MM.1S (cell line): Measurements from ENCODE around the gene SUCNR1.

Source experiments
- DNase-seq: peaks from one replicate; pipeline ENCODE4 v3.0.0-alpha.2; 2015
- H2AFZ ChIP-seq: fragments of 300-600 bp; sonication (generic); 2 replicates; pipeline ENCODE4 v1.6.0; 2016; ENCODE audit warnings: antibody characterized with exemption, low read length
- H3F3A ChIP-seq: fragments of 300-600 bp; sonication (generic); 2 replicates; pipeline ENCODE4 v1.6.1; 2016; ENCODE audit warnings: mild to moderate bottlenecking, antibody characterized with exemption, low read length, moderate library complexity, mixed read lengths; ENCODE audit not compliant: insufficient read depth
- H3K27ac ChIP-seq: fragments of 300-600 bp; sonication (generic); 2 replicates; pipeline ENCODE4 v1.5.1; 2016; ENCODE audit warnings: mild to moderate bottlenecking, low read length
- H3K27me3 ChIP-seq: fragments of 300-600 bp; sonication (generic); replicated peaks from 2 replicates; pipeline ENCODE4 v1.6.0; 2016; ENCODE audit warnings: low read length; ENCODE audit not compliant: insufficient read depth
- H3K36me3 ChIP-seq: fragments of 300-600 bp; sonication (generic); replicated peaks from 2 replicates; pipeline ENCODE4 v1.6.1; 2016; ENCODE audit warnings: mild to moderate bottlenecking, low read length, mixed read lengths; ENCODE audit not compliant: insufficient read depth
- H3K4me1 ChIP-seq: fragments of 300-600 bp; sonication (generic); 2 replicates; pipeline ENCODE4 v1.6.1; 2016; ENCODE audit warnings: low read length, mixed read lengths
- H3K4me2 ChIP-seq: fragments of 300-600 bp; sonication (generic); 2 replicates; pipeline ENCODE4 v1.6.0; 2016; ENCODE audit warnings: low read depth, low read length
- H3K4me3 ChIP-seq: fragments of 300-600 bp; sonication (generic); 2 replicates; pipeline ENCODE4 v1.5.1; 2016; ENCODE audit warnings: low read length, mixed read lengths
- H3K79me2 ChIP-seq: fragments of 300-600 bp; sonication (generic); 2 replicates; pipeline ENCODE4 v1.6.1; 2016; ENCODE audit warnings: mixed run types, low read length, mixed read lengths
- H3K9ac ChIP-seq: fragments of 300-600 bp; sonication (generic); 2 replicates; pipeline ENCODE4 v1.6.1; 2016; ENCODE audit warnings: low read length, mixed read lengths
- H3K9me2 ChIP-seq: fragments of 300-600 bp; sonication (generic); replicated peaks from 2 replicates; pipeline ENCODE4 v1.6.1; 2016; ENCODE audit warnings: mild to moderate bottlenecking, low read length, mixed read lengths; ENCODE audit not compliant: insufficient read depth
- H3K9me3 ChIP-seq: fragments of 300-600 bp; sonication (generic); replicated peaks from 2 replicates; pipeline ENCODE4 v1.6.1; 2016; ENCODE audit warnings: mild to moderate bottlenecking, low read length, mixed read lengths; ENCODE audit not compliant: insufficient read depth
- H4K20me1 ChIP-seq: fragments of 300-600 bp; sonication (generic); 2 replicates; pipeline ENCODE4 v1.6.1; 2016; ENCODE audit warnings: mild to moderate bottlenecking, low read length, moderate library complexity, mixed read lengths; ENCODE audit not compliant: insufficient read depth
- CTCF ChIP-seq: fragments of 300-600 bp; sonication (generic); IDR thresholded peaks from 2 replicates; pipeline ENCODE4 v1.5.1; 2016; ENCODE audit warnings: antibody characterized with exemption, low read length, mixed read lengths
- EZH2 ChIP-seq: fragments of 300-600 bp; sonication (generic); optimal IDR thresholded peaks from 2 replicates; pipeline ENCODE3; 2017; ENCODE audit warnings: low read depth, mild to moderate bottlenecking, antibody characterized with exemption, low read length, mixed read lengths
- EZH2phosphoT487 ChIP-seq: fragments of 300-600 bp; sonication (generic); IDR thresholded peaks from 2 replicates; pipeline ENCODE4 v1.6.1; 2018; ENCODE audit warnings: antibody characterized with exemption, low read length

The SUCNR1 gene

GRCh38 chr3:151919030-151919328 lies 45.5 kb downstream of the SUCNR1 start:
- Histone ChIP-seq H3K27ac (no peak overlapping the region), H3K79me2 (no peaks in the 10 kb centered on the region), H3K4me3 (no peak overlapping the region), H3K9me3 (no peaks in the 10 kb centered on the region), H3F3A (no peaks in the 10 kb centered on the region), H2AFZ (no peak overlapping the region), H3K4me1 (no peaks in the 10 kb centered on the region), H3K27me3 (no peaks in the 10 kb centered on the region), H3K36me3 (no peaks in the 10 kb centered on the region), H3K9ac (no peak overlapping the region), H3K9me2 (no peaks in the 10 kb centered on the region), H3K4me2 (no peak overlapping the region), H4K20me1 (no peaks in the 10 kb centered on the region)
- TF ChIP-seq EZH2phosphoT487, result no peak
- no peak for TF ChIP-seq EZH2
- no peak for TF ChIP-seq CTCF
- DNase-seq, result no peak

GRCh38 chr3:151919446-151919845 lies 46.0 kb downstream of the SUCNR1 start:
- Histone ChIP-seq H3F3A (no peaks in the 10 kb centered on the region), H3K4me3 (no peak overlapping the region), H3K79me2 (no peaks in the 10 kb centered on the region), H4K20me1 (no peaks in the 10 kb centered on the region), H3K4me1 (no peaks in the 10 kb centered on the region), H3K9me3 (no peaks in the 10 kb centered on the region), H2AFZ (no peak overlapping the region), H3K36me3 (no peaks in the 10 kb centered on the region), H3K9me2 (no peaks in the 10 kb centered on the region), H3K27me3 (no peaks in the 10 kb centered on the region), H3K4me2 (no peak overlapping the region), H3K9ac (no peak overlapping the region), H3K27ac (no peak overlapping the region)
- no peak for TF ChIP-seq EZH2phosphoT487
- TF ChIP-seq EZH2, result no peak
- TF ChIP-seq CTCF, result no peak
- no peak for DNase-seq

GRCh38 chr3:151923901-151924300 lies 50.5 kb downstream of the SUCNR1 start:
- Histone ChIP-seq H3K27me3 (no peaks in the 10 kb centered on the region), H4K20me1 (no peaks in the 10 kb centered on the region), H3K4me1 (no peaks in the 10 kb centered on the region), H3K4me2 (no peak overlapping the region), H3K79me2 (no peaks in the 10 kb centered on the region), H3F3A (no peaks in the 10 kb centered on the region), H3K27ac (no peak overlapping the region), H3K9me3 (no peaks in the 10 kb centered on the region), H3K36me3 (no peaks in the 10 kb centered on the region), H3K4me3 (no peak overlapping the region), H3K9me2 (no peaks in the 10 kb centered on the region), H2AFZ (no peak overlapping the region), H3K9ac (no peak overlapping the region)
- no peak for TF ChIP-seq EZH2phosphoT487
- TF ChIP-seq CTCF, result no peak
- TF ChIP-seq EZH2, result no peak
- no peak for DNase-seq

GRCh38 chr3:151924753-151925152 lies 51.3 kb downstream of the SUCNR1 start:
- Histone ChIP-seq H3K79me2 (no peaks in the 10 kb centered on the region), H2AFZ (no peak overlapping the region), H3K9me2 (no peaks in the 10 kb centered on the region), H3K27ac (no peak overlapping the region), H3K4me1 (no peaks in the 10 kb centered on the region), H3K9me3 (no peaks in the 10 kb centered on the region), H3K9ac (no peak overlapping the region), H4K20me1 (no peaks in the 10 kb centered on the region), H3K4me3 (no peak overlapping the region), H3K27me3 (no peaks in the 10 kb centered on the region), H3K4me2 (no peak overlapping the region), H3K36me3 (no peaks in the 10 kb centered on the region), H3F3A (no peaks in the 10 kb centered on the region)
- no peak for DNase-seq
- TF ChIP-seq EZH2phosphoT487 (no peak), CTCF (no peak), EZH2 (no peak)
